Effector memory CD4-positive, alpha-beta T cell (primary cell): ENCODE data around the gene CERS6.

Source experiments
- DNase-seq, 3 donors: peaks; one replicate each; pipeline ENCODE4 v3.0.0-alpha.2; 2020
- H3K27ac ChIP-seq: 2 replicates; pipeline ENCODE4 v1.7.0; 2013; ENCODE audit warnings: mild to moderate bottlenecking, low read length, moderate library complexity; ENCODE audit not compliant: insufficient read depth, poor library complexity, severe bottlenecking
- H3K27me3 ChIP-seq: replicated peaks from 2 replicates; pipeline ENCODE4 v1.7.0; 2013; ENCODE audit warnings: mild to moderate bottlenecking, low read length; ENCODE audit not compliant: insufficient read depth, control insufficient read depth, poor library complexity, severe bottlenecking
- H3K36me3 ChIP-seq: 2 replicates; pipeline ENCODE4 v1.7.0; 2013; ENCODE audit warnings: mild to moderate bottlenecking, low read length, moderate library complexity; ENCODE audit not compliant: control insufficient read depth, insufficient read depth
- H3K4me1 ChIP-seq: 2 replicates; pipeline ENCODE4 v1.7.0; 2013; ENCODE audit warnings: low read length, mild to moderate bottlenecking; ENCODE audit not compliant: control insufficient read depth, insufficient read depth, poor library complexity, severe bottlenecking
- H3K4me3 ChIP-seq: 2 replicates; pipeline ENCODE4 v1.7.0; 2013; ENCODE audit warnings: low read length, low read depth, mild to moderate bottlenecking; ENCODE audit not compliant: insufficient read depth, poor library complexity, severe bottlenecking
- H3K9me3 ChIP-seq: 2 replicates; pipeline ENCODE4 v1.7.0; 2013; ENCODE audit warnings: mild to moderate bottlenecking, low read length, moderate library complexity; ENCODE audit not compliant: control insufficient read depth

The CERS6 gene

GRCh38 chr2:168687314-168687713 is 231.2 kb downstream of the CERS6 start:
- Histone ChIP-seq H3K27me3 (no peaks in the 10 kb centered on the region), H3K4me1 (no peaks in the 10 kb centered on the region), H3K36me3 (no peaks in the 10 kb centered on the region), H3K4me3 (no peak overlapping the region), H3K27ac (no peak overlapping the region), H3K9me3 (no peaks in the 10 kb centered on the region)
- no peak for DNase-seq

GRCh38 chr2:168690381-168690885 is 234.4 kb downstream of the CERS6 start:
- Histone ChIP-seq H3K36me3 (no peaks in the 10 kb centered on the region), H3K27ac (no peak overlapping the region), H3K27me3 (no peaks in the 10 kb centered on the region), H3K4me1 (no peaks in the 10 kb centered on the region), H3K4me3 (no peak overlapping the region), H3K9me3 (no peaks in the 10 kb centered on the region)
- DNase-seq, result no peak

GRCh38 chr2:168691221-168691620 is 235.1 kb downstream of the CERS6 start:
- H3K9me3 ChIP-seq, result no peaks in the 10 kb centered on the region
- no peak overlapping the region for H3K27ac ChIP-seq
- no peaks in the 10 kb centered on the region for H3K27me3 ChIP-seq
- no peaks in the 10 kb centered on the region for H3K4me1 ChIP-seq
- H3K4me3 ChIP-seq, result no peak overlapping the region
- DNase-seq, result no peak
- H3K36me3 ChIP-seq, result no peaks in the 10 kb centered on the region

- Histone ChIP-seq H3K9me3 (no peaks in the 10 kb centered on the region), H3K4me1 (no peaks in the 10 kb centered on the region), H3K4me3 (no peak overlapping the region), H3K36me3 (no peaks in the 10 kb centered on the region), H3K27me3 (no peaks in the 10 kb centered on the region), H3K27ac (no peak overlapping the region)
- no peak for DNase-seq
These were observed 236.2 kb downstream of the CERS6 start for GRCh38 chr2:168692132-168692744.

- H3K27me3 ChIP-seq, result no peaks in the 10 kb centered on the region
These were observed 238.1 kb downstream of the CERS6 start for GRCh38 chr2:168694173-168694572.

GRCh38 chr2:168694866-168695265 is 238.8 kb downstream of the CERS6 start:
- Histone ChIP-seq H3K4me3 (no peak overlapping the region), H3K4me1 (no peaks in the 10 kb centered on the region), H3K27me3 (no peaks in the 10 kb centered on the region), H3K36me3 (no peaks in the 10 kb centered on the region), H3K9me3 (no peaks in the 10 kb centered on the region), H3K27ac (no peak overlapping the region)
- DNase-seq, result no peak

More at GRCh38 chr2:168694173-168694572, 238.1 kb downstream of the CERS6 start:
- Histone ChIP-seq H3K27ac (no peak overlapping the region), H3K4me3 (no peak overlapping the region), H3K4me1 (no peaks in the 10 kb centered on the region), H3K9me3 (no peaks in the 10 kb centered on the region), H3K36me3 (no peaks in the 10 kb centered on the region)
- no peak for DNase-seq

- H3K27ac ChIP-seq, result no peak overlapping the region
- no peaks in the 10 kb centered on the region for H3K36me3 ChIP-seq
These were observed 241.6 kb downstream of the CERS6 start for GRCh38 chr2:168697668-168698121.

GRCh38 chr2:168698969-168699368 is 242.9 kb downstream of the CERS6 start:
- no peak overlapping the region for H3K4me3 ChIP-seq
- H3K36me3 ChIP-seq, result no peaks in the 10 kb centered on the region
- no peaks in the 10 kb centered on the region for H3K4me1 ChIP-seq
- no peaks in the 10 kb centered on the region for H3K9me3 ChIP-seq
- H3K27ac ChIP-seq, result no peak overlapping the region
- no peaks in the 10 kb centered on the region for H3K27me3 ChIP-seq
- no peak for DNase-seq

More at GRCh38 chr2:168697668-168698121, 241.6 kb downstream of the CERS6 start:
- Histone ChIP-seq H3K4me3 (no peak overlapping the region), H3K9me3 (no peaks in the 10 kb centered on the region), H3K4me1 (no peaks in the 10 kb centered on the region), H3K27me3 (no peaks in the 10 kb centered on the region)
- DNase-seq, result no peak

GRCh38 chr2:168699844-168700417 is 243.9 kb downstream of the CERS6 start:
- no peak overlapping the region for H3K27ac ChIP-seq
- H3K9me3 ChIP-seq, result no peaks in the 10 kb centered on the region
- DNase-seq, result no peak
- H3K4me3 ChIP-seq, result no peak overlapping the region
- H3K27me3 ChIP-seq, result no peaks in the 10 kb centered on the region
- H3K4me1 ChIP-seq, result no peaks in the 10 kb centered on the region
- H3K36me3 ChIP-seq, result no peaks in the 10 kb centered on the region

GRCh38 chr2:168700615-168701245 is 244.7 kb downstream of the CERS6 start:
- no peak overlapping the region for H3K4me3 ChIP-seq
- H3K27me3 ChIP-seq, result no peaks in the 10 kb centered on the region
- no peak overlapping the region for H3K27ac ChIP-seq
- no peaks in the 10 kb centered on the region for H3K36me3 ChIP-seq
- no peaks in the 10 kb centered on the region for H3K9me3 ChIP-seq
- DNase-seq, result no peak
- no peaks in the 10 kb centered on the region for H3K4me1 ChIP-seq
